H9 (cell line): ENCODE data around the gene ZNF423. TPM values are rescaled to one million over a fixed set of nuclear protein-coding genes. Genes with fewer than 3 reads are reported as not detected.

Source experiments
- DNase-seq: peaks from one replicate; pipeline ENCODE4 v3.0.0-alpha.2; 2017
- H2AFZ ChIP-seq: one replicate; pipeline ENCODE4 v1.6.1; 2013; ENCODE audit warnings: mild to moderate bottlenecking, low read length, control low read depth, moderate library complexity
- H2AK5ac ChIP-seq: 2 replicates; pipeline ENCODE4 v1.6.1; 2013; ENCODE audit warnings: low read length, control low read depth, mixed read lengths; ENCODE audit not compliant: insufficient read length
- H2BK120ac ChIP-seq: one replicate; pipeline ENCODE4 v1.6.1; 2013; ENCODE audit warnings: low read depth, mild to moderate bottlenecking, low read length, control low read depth, inconsistent platforms; ENCODE audit not compliant: poor library complexity, severe bottlenecking
- H2BK12ac ChIP-seq: 2 replicates; pipeline ENCODE4 v1.6.1; 2013; ENCODE audit warnings: low read length, control low read depth, mixed read lengths, low read depth; ENCODE audit not compliant: insufficient read length
- H2BK15ac ChIP-seq: 2 replicates; pipeline ENCODE4 v1.6.1; 2013; ENCODE audit warnings: low read depth, low read length, control low read depth
- H2BK20ac ChIP-seq: one replicate; pipeline ENCODE4 v1.6.1; 2013; ENCODE audit warnings: low read depth, mild to moderate bottlenecking, low read length, control low read depth, inconsistent platforms; ENCODE audit not compliant: poor library complexity, severe bottlenecking
- H2BK5ac ChIP-seq: 2 replicates; pipeline ENCODE4 v1.6.1; 2013; ENCODE audit warnings: low read length, control low read depth, mixed read lengths; ENCODE audit not compliant: insufficient read length
- H3K14ac ChIP-seq: 2 replicates; pipeline ENCODE4 v1.6.1; 2013; ENCODE audit warnings: low read length, control low read depth; ENCODE audit not compliant: insufficient read depth
- H3K18ac ChIP-seq: 2 replicates; pipeline ENCODE4 v1.6.1; 2013; ENCODE audit warnings: low read depth, mild to moderate bottlenecking, mixed read lengths, low read length, control low read depth; ENCODE audit not compliant: insufficient read length
- H3K23ac ChIP-seq: 2 replicates; pipeline ENCODE4 v1.6.1; 2013; ENCODE audit warnings: low read length, control low read depth, mixed read lengths, low read depth; ENCODE audit not compliant: insufficient read length
- H3K23me2 ChIP-seq: 2 replicates; pipeline ENCODE4 v1.6.1; 2013; ENCODE audit warnings: low read depth, mild to moderate bottlenecking, mixed read lengths, low read length, control low read depth; ENCODE audit not compliant: insufficient read length, poor library complexity, severe bottlenecking
- H3K27ac ChIP-seq: 2 replicates; pipeline ENCODE4 v1.5.1; 2013; ENCODE audit warnings: low read length, control low read depth, mixed read lengths, low read depth; ENCODE audit not compliant: insufficient read length
- H3K27me3 ChIP-seq: 2 replicates; pipeline ENCODE4 v1.6.1; 2013; ENCODE audit warnings: low read length, control low read depth, inconsistent platforms; ENCODE audit not compliant: insufficient read depth
- H3K4ac ChIP-seq: 2 replicates; pipeline ENCODE4 v1.6.1; 2013; ENCODE audit warnings: low read depth, mild to moderate bottlenecking, control low read depth, inconsistent platforms, low read length, moderate library complexity
- H3K4me1 ChIP-seq: 2 replicates; pipeline ENCODE4 v1.6.1; 2013; ENCODE audit warnings: low read length, control low read depth, inconsistent platforms; ENCODE audit not compliant: insufficient read depth
- H3K4me2 ChIP-seq: 2 replicates; pipeline ENCODE4 v1.6.1; 2013; ENCODE audit warnings: low read length, control low read depth, mixed read lengths; ENCODE audit not compliant: insufficient read length, insufficient read depth
- H3K56ac ChIP-seq: 2 replicates; pipeline ENCODE4 v1.6.1; 2013; ENCODE audit warnings: low read depth, mild to moderate bottlenecking, mixed read lengths, low read length, control low read depth; ENCODE audit not compliant: insufficient read length
- H3K79me1 ChIP-seq: 2 replicates; pipeline ENCODE4 v1.6.1; 2013; ENCODE audit warnings: low read depth, mild to moderate bottlenecking, moderate library complexity, low read length, control low read depth, inconsistent platforms; ENCODE audit not compliant: insufficient read depth, poor library complexity, severe bottlenecking
- H3K79me2 ChIP-seq: 2 replicates; pipeline ENCODE4 v1.6.1; 2013; ENCODE audit warnings: low read length, control low read depth, inconsistent platforms; ENCODE audit not compliant: insufficient read depth
- H3K9ac ChIP-seq: 2 replicates; pipeline ENCODE4 v1.6.1; 2013; ENCODE audit warnings: low read length, control low read depth, mixed read lengths; ENCODE audit not compliant: insufficient read length; ENCODE audit errors: extremely low read depth
- H3K9me3 ChIP-seq: one replicate; pipeline ENCODE4 v1.6.1; 2013; ENCODE audit warnings: low read depth, low read length, inconsistent platforms; ENCODE audit not compliant: control insufficient read depth
- H3T11ph ChIP-seq: one replicate; pipeline ENCODE4 v1.6.1; 2013; ENCODE audit warnings: mild to moderate bottlenecking, low read length, control low read depth, inconsistent platforms
- H4K20me1 ChIP-seq: one replicate; pipeline ENCODE4 v1.6.1; 2013; ENCODE audit not compliant: control insufficient read depth, insufficient read length, insufficient read depth
- H4K5ac ChIP-seq: 2 replicates; pipeline ENCODE4 v1.6.1; 2013; ENCODE audit warnings: low read depth, mild to moderate bottlenecking, mixed read lengths, low read length, control low read depth; ENCODE audit not compliant: insufficient read length
- H4K8ac ChIP-seq: replicated peaks from 2 replicates; pipeline ENCODE4 v1.6.1; 2013; ENCODE audit warnings: low read length, control low read depth, mixed read lengths, low read depth; ENCODE audit not compliant: insufficient read length
- H4K91ac ChIP-seq: 2 replicates; pipeline ENCODE4 v1.6.1; 2013; ENCODE audit warnings: low read depth, mild to moderate bottlenecking, moderate library complexity, mixed read lengths, low read length, control low read depth; ENCODE audit not compliant: insufficient read length
- H3K27ac Mint-ChIP-seq, 3 experiments: 2 replicates in 2 of 3; 3 replicates in 1 of 3; pipeline ENCODE4 v1.8.0; 2020 to 2021; ENCODE audit warnings: mixed read lengths in 3 of 3, mild to moderate bottlenecking in 1 of 3, moderate library complexity in 1 of 3
- H3K27me3 Mint-ChIP-seq: 2 replicates; pipeline ENCODE4 v1.8.0; 2021; ENCODE audit warnings: low read depth, mild to moderate bottlenecking, moderate library complexity, mixed read lengths
- H3K36me3 Mint-ChIP-seq, 3 experiments: 2 replicates in 2 of 3; 3 replicates in 1 of 3; pipeline ENCODE4 v1.8.0; 2020 to 2021; ENCODE audit warnings: low read depth in 3 of 3, mixed read lengths in 3 of 3; ENCODE audit not compliant: insufficient read depth in 1 of 3
- H3K4me1 Mint-ChIP-seq, 2 experiments: 2 replicates each; pipeline ENCODE4 v1.8.0; 2020; ENCODE audit warnings: mixed read lengths in 2 of 2
- H3K4me3 Mint-ChIP-seq, 2 experiments: 2 replicates in 1 of 2; 3 replicates in 1 of 2; pipeline ENCODE4 v1.8.0; 2020 to 2021; ENCODE audit warnings: mild to moderate bottlenecking in 2 of 2, mixed read lengths in 2 of 2, moderate library complexity in 1 of 2
- H3K9me3 Mint-ChIP-seq, 2 experiments: 2 replicates in 1 of 2; 3 replicates in 1 of 2; pipeline ENCODE4 v1.8.0; 2020; ENCODE audit warnings: mild to moderate bottlenecking in 2 of 2, mixed read lengths in 2 of 2, moderate library complexity in 1 of 2
- WGBS: extraction: QIAGEN DNeasy Blood & Tissue Kit; methylation state at CpG from one replicate; pipeline ENCODE4 v1.1.7; 2013; ENCODE audit warnings: missing lambda C conversion rate, low lambda C conversion rate, mixed read lengths; ENCODE audit not compliant: insufficient read length; ENCODE audit errors: extremely low coverage; 5-methylcytosine and 5-hydroxymethylcytosine counted together
- total RNA-seq: library from RNA; stranded (reverse); gene quantifications from 2 replicates; pipeline ENCODE4 v1.2.1, GENCODE V29; 2021
- TF ChIP-seq, protein P1 (sequence below): fragments of 200-600 bp; sonication (generic); conservative IDR thresholded peaks from 3 replicates; pipeline ENCODE4 v1.8.0; 2021; ENCODE audit warnings: antibody characterized with exemption, mild to moderate bottlenecking

Gene ZNF423
- total RNA-seq, 1 experiment from 2014 or later: 51.5 TPM

DNA sequence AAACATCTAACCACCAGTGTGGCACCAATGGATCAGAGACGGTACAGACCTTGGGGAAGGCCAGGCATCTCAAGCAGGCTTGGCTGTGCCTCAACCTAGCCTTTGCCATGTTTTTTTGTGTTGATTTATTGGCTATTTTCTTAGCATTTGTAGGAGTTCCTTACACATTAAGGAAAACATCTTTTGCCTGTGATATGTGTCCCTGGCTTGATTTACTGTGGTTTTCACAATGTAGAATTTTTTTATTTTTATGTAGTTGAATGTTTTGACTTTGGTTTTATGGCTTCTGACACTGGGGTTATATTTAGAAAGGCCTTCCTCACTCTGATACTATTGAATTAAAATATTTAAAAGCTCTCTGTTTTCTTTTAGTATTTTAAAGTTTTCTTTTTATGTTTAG lies 132.6 kb downstream of the ZNF423 start:
- H4K91ac ChIP-seq: no peak overlapping the region

More for the DNA sequence above, 132.6 kb downstream of the ZNF423 start:
- Histone ChIP-seq H2BK20ac (no peak overlapping the region), H2AK5ac (no peak overlapping the region), H4K8ac (no peak overlapping the region), H3K27ac (no peak overlapping the region), H3K23ac (no peak overlapping the region), H3K18ac (no peak overlapping the region), H3K79me1 (no peaks in the 10 kb centered on the region), H3K9me3 (no peaks in the 10 kb centered on the region), H3T11ph (no peak overlapping the region), H2BK5ac (no peak overlapping the region), H3K4me1 (peaks cover 3% of the 10 kb centered on the region; the same call in 1 of the 2 replicates), H2BK120ac (no peak overlapping the region), H3K4ac (no peak overlapping the region), H2BK12ac (no peak overlapping the region), H3K56ac (no peak overlapping the region), H3K23me2 (no peaks in the 10 kb centered on the region), H3K4me2 (no peak overlapping the region), H3K79me2 (no peaks in the 10 kb centered on the region; the same call in 1 of the 2 replicates), H4K5ac (no peak overlapping the region), H3K27me3 (no peaks in the 10 kb centered on the region), H2AFZ (no peak overlapping the region), H3K14ac (no peak overlapping the region), H3K9ac (no peak overlapping the region), H4K20me1 (no peaks in the 10 kb centered on the region), H2BK15ac (no peak overlapping the region)
- H3K27ac Mint-ChIP-seq: no peak overlapping the region
- no peaks in the 10 kb centered on the region for H3K27me3 Mint-ChIP-seq
- no peak for DNase-seq
- TF ChIP-seq, protein P1, sequence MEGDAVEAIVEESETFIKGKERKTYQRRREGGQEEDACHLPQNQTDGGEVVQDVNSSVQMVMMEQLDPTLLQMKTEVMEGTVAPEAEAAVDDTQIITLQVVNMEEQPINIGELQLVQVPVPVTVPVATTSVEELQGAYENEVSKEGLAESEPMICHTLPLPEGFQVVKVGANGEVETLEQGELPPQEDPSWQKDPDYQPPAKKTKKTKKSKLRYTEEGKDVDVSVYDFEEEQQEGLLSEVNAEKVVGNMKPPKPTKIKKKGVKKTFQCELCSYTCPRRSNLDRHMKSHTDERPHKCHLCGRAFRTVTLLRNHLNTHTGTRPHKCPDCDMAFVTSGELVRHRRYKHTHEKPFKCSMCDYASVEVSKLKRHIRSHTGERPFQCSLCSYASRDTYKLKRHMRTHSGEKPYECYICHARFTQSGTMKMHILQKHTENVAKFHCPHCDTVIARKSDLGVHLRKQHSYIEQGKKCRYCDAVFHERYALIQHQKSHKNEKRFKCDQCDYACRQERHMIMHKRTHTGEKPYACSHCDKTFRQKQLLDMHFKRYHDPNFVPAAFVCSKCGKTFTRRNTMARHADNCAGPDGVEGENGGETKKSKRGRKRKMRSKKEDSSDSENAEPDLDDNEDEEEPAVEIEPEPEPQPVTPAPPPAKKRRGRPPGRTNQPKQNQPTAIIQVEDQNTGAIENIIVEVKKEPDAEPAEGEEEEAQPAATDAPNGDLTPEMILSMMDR: no peak
- H3K4me1 Mint-ChIP-seq: peaks cover 8 to 21% of the 10 kb centered on the region in 2 experiments; a peak in 3 of 4 replicates
- WGBS: no CpG with 5 or more reads among the region's 1 CpG
- H3K36me3 Mint-ChIP-seq: peaks cover 12 to 36% (median 15%) of the 10 kb centered on the region in 3 experiments
- H3K9me3 Mint-ChIP-seq: no peaks in the 10 kb centered on the region
- no peak overlapping the region for H3K4me3 Mint-ChIP-seq
